ENCODE measurements around the gene NPTX1. TPM values are rescaled to one million over a fixed set of nuclear protein-coding genes. Genes with fewer than 3 reads are reported as not detected.

The NPTX1 gene, protein sequence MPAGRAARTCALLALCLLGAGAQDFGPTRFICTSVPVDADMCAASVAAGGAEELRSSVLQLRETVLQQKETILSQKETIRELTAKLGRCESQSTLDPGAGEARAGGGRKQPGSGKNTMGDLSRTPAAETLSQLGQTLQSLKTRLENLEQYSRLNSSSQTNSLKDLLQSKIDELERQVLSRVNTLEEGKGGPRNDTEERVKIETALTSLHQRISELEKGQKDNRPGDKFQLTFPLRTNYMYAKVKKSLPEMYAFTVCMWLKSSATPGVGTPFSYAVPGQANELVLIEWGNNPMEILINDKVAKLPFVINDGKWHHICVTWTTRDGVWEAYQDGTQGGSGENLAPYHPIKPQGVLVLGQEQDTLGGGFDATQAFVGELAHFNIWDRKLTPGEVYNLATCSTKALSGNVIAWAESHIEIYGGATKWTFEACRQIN
- total RNA-seq: 5.6 and 8.4 TPM in 2 replicates

DNA sequence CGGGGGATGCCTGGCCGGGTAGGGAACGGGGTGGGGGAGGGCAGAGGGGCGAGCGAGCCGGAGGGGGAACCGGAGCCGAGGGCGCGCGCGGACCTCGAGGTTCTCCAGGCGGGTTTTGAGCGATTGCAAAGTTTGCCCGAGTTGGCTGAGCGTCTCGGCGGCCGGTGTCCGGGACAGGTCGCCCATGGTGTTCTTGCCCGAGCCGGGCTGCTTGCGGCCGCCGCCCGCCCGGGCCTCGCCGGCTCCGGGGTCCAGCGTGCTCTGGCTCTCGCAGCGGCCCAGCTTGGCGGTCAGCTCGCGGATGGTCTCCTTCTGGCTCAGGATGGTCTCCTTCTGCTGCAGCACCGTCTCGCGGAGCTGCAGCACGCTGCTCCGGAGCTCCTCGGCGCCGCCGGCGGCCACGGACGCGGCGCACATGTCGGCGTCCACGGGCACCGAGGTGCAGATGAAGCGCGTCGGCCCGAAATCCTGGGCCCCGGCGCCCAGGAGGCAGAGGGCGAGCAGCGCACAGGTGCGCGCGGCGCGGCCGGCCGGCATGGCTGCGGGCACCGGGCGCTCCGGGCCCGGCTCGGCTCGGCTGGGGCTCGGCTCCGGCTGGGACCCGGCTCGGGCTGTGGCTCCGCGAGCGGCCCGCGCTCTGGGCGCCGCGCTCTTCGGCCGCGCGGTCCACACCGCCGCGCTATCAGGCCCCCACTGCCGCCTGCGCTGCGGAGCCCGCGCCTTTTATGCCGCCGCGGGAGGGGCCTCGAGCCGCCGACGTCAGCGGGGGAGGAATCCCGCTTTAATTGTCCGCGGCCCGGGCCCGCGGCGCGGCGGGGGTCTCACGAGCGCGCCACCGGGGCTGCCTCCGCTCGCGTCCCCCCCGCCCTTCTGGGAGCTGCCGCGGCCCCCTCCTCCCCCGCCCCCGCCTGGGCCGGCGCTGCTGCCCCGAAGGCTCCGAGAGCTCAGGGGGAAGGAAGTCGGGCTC, at the start of gene NPTX1:
TSS of gene NPTX1 (minus strand) at position 698 of the 967 bp plus-strand sequence. CDS start at position 537, 161 bp downstream.

Other genes with a start within 250 kb of the NPTX1 start
- gene RNF213, start 215.8 kb downstream of the NPTX1 start, total RNA-seq: 66.7 and 95.6 TPM in 2 replicates
- gene ENDOV, start 61.4 kb downstream of the NPTX1 start, total RNA-seq: 23.0 and 32.1 TPM in 2 replicates
- 16.6 and 19.7 TPM in 2 replicates for gene RPTOR, start 68.2 kb upstream of the NPTX1 start, total RNA-seq

Measured in regular cardiac myocyte (primary cell).